T47D (cell line): ENCODE measurements around the gene CCDC32.
"Not testable (repeated sequence)": the region's sequence is repeated elsewhere in the genome, so short reads cannot be mapped to it uniquely, and the experiment has no call there.

Experiments used
- DNase-seq, 2 experiments: peaks; one replicate each; pipeline versions ENCODE4 v3.0.0 to v3.0.0-alpha.2; 2011 to 2012; ENCODE audit warnings: low read depth in 1 of 2, low spot score in 1 of 2
- JUND ChIP-seq: IDR thresholded peaks from 2 replicates; pipeline ENCODE4 v1.6.1; 2012; ENCODE audit warnings: low read depth
- in situ Hi-C: cut with HindIII; loops from 2 replicates; pipeline ENCODE4 v1.10.0; 2016; ENCODE audit warnings: low sequenced_read_pairs, low pct_unique_long_range_greater_than_20kb

CCDC32 gene

GRCh38 chr15:40590667-40591050 lies 25.8 kb upstream of the CCDC32 start:
- in situ Hi-C loops: no loop called here
- TF ChIP-seq JUND: no peak
- peak in 1 of 2 experiments; percentile 27 for DNase-seq

- DNase-seq: no peak
- in situ Hi-C loops: no loop called here
- TF ChIP-seq JUND: no peak
These were observed 19.3 kb upstream of the CCDC32 start for GRCh38 chr15:40584191-40584590.

GRCh38 chr15:40582726-40583246 lies 17.9 kb upstream of the CCDC32 start:
- TF ChIP-seq JUND: no peak
- DNase-seq: peak; percentile 36 to 93
- in situ Hi-C loops: no loop called here

GRCh38 chr15:40581796-40582195 lies 17.0 kb upstream of the CCDC32 start:
- in situ Hi-C loops, DNase-seq: not testable (repeated sequence)

GRCh38 chr15:40578892-40579291 lies 14.1 kb upstream of the CCDC32 start:
- TF ChIP-seq JUND: no peak
- in situ Hi-C loops: no loop called here
- DNase-seq: no peak

- DNase-seq, in situ Hi-C loops: not testable (repeated sequence)
These were observed 12.1 kb upstream of the CCDC32 start for GRCh38 chr15:40576914-40577313.

- DNase-seq: no peak
- no peak for TF ChIP-seq JUND
- in situ Hi-C loops: no loop called here
These were observed 10.3 kb upstream of the CCDC32 start for GRCh38 chr15:40575113-40575512.

- no peak for TF ChIP-seq JUND
- peak; percentile 86 to 94 for DNase-seq
These were observed 4.5 kb upstream of the CCDC32 start, which contains the start of gene RPUSD2 for GRCh38 chr15:40569129-40569953. Gene RPUSD2 (plus strand): TSS chr15:40569299. CDS start chr15:40569338, 39 bp downstream.

GRCh38 chr15:40567111-40567510 lies 2.3 kb upstream of the CCDC32 start:
- DNase-seq: peak in 1 of 2 experiments; percentile 52
- in situ Hi-C loops: no loop called here
- no peak for TF ChIP-seq JUND

More at GRCh38 chr15:40569129-40569953, 4.5 kb upstream of the CCDC32 start, which contains the start of gene RPUSD2:
- in situ Hi-C loops: no loop called here

GRCh38 chr15:40565333-40566238 lies 744 bp upstream of the CCDC32 start:
- no peak for TF ChIP-seq JUND
- in situ Hi-C loops: no loop called here
- DNase-seq: peak in 1 of 2 experiments; percentile 35

- DNase-seq: no peak
- in situ Hi-C loops: no loop called here
- TF ChIP-seq JUND: no peak
These were observed 1.4 kb downstream of the CCDC32 start for GRCh38 chr15:40563426-40563825.

GRCh38 chr15:40562691-40563090 lies 2.2 kb downstream of the CCDC32 start:
- no peak for TF ChIP-seq JUND
- DNase-seq: peak; percentile 37 to 58
- in situ Hi-C loops: no loop called here
